ENCODE data around the gene C1GALT1.

Gene C1GALT1

DNA sequence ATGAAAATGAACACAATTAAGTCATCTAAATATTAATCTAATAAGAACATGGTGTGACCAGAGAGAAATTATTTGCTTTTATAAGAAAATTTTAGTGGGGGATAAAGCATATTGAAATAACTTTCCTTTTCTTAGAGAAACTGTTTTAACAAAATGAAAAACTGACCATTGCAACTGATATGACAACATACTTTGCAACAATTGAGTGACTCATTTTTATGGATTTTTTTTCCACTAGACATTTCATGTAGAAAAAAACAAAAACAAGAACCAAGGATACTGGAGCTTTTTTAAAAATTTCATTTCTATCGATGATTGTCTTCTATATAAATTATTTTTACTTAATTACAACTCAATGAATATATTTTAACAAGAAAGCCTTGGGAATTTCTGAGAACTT lies 90.0 kb downstream of the C1GALT1 start:
- ATAC-seq (no peak), DNase-seq (no peak)

DNA sequence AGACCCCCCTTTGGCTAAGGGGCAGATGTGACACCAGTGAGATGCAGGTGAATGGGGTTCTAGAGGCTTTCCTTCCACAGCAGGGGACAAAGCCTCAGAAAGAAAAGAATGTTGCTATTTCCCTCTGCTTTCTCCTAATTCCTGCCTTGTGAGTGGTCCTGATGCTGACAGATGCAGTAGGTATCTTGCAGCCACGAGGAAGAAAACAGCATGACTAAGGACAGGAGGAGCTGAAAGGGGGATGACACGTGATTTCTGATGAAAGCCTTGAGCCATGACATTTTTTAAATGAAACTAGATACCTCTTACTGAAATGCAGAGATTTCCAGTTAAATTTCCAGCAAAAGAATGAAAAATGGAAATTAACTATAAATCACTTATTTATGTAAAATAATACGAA lies 92.4 kb downstream of the C1GALT1 start:
- ATAC-seq (no peak), DNase-seq (no peak)

DNA sequence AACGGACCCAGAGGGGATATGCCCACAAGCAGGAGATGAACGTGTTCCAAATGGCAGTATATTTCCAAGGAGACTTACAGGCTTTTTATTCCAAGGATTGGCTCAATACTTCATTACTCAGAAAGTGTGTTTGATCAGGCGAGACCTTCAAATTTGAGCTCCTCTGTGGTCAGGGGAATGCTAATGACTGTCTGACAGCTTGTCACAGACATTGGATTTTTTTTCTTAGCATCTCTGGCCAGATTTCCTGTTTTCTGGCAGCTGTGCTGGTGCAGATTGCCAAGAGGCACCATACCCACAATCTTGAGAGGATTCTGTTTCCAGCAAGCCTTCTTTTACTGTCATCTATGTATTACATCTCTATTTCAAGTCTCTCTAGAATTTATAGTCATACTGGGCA lies 93.8 kb downstream of the C1GALT1 start:
- no peak for ATAC-seq
- DNase-seq = no peak

DNA sequence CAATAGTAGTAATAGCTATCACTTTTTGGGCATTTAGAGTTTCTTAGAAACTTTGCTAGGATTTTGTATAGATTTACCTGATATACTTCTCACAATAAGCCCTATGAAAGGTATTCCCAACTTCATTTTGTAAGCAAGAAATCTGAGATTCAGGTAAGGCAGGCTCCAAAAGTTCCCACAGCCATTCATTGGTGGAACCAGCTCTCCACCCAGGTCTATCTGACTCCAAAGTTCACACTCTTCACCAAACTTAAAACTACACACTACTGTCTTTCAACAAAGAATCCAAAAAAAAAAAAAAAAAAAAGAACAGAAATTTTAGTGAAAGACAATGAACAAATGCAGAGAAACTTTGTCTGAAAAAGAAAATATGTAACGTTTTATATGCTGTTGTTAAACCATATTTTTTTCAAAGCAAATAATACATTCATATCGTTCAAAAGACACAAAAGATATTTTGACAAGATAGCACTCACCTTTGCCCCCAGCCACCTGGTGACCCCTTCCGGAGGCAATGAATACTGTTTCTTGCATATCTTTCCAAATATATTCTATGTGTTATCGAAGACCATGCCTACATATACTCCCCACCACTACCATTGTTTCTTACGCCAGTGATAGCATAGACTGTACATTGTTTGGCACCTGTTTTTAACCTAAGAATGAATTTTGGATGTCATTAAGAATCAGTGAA lies 108.2 kb downstream of the C1GALT1 start:
- no peak for DNase-seq
- ATAC-seq = no peak

DNA sequence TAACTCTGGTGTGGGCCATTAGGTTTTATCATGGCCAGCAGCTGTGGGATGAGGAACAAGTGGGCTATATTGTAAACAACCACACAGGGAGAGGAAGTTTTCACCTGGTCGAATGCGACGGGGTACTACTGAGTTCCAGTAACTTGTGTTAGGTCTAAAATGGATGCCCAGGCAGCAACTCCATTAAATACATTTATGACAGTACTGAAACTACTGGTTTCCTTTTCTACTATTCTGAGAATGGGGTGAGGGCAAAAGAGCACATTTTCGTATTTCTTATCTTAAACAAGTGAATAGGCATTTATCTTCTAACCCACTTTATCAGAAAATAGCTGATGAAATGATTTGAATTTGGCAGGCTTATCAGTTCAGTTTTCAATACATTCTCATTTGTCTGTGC lies 109.7 kb downstream of the C1GALT1 start:
- DNase-seq (no peak), ATAC-seq (no peak)

DNA sequence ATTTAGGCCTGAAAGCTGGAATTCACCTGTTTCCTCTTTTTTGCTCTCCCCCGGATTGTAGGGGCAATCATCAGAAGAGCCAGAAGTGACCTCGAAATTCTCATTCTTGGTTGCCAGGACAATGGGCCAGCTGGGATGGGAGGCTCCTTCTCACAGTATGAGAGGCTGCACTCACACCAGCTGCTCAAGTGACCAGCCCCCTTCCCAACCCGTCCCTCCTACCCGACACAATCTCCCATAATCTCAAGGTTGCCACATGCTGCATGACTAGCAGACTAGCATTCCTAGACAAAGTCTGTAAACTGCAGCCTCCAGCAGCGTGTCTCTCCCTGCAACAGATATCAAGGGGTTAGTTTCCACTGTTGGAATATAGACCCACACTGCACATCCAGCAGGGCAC lies 110.3 kb downstream of the C1GALT1 start:
- DNase-seq (no peak), ATAC-seq (no peak)

DNA sequence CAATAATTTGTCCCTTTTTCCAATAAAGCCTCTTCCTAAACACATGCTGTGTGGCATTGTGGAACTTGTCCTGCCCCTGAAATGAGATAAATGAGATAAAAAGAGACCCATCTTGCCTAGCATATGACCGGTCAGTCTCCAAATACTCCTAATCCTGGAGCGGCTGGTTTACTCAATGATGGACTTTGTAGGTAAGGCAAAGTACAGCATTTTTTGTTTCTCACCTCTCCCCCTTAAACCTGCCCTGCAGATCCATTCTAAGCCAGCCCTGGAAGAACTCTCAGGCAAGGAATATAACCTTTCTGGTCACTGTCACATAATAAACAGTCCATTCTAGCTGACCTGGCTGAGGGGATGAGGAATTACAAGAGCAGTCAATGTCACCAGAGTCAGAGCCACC lies 110.7 kb downstream of the C1GALT1 start:
- no peak for DNase-seq
- no peak for ATAC-seq

DNA sequence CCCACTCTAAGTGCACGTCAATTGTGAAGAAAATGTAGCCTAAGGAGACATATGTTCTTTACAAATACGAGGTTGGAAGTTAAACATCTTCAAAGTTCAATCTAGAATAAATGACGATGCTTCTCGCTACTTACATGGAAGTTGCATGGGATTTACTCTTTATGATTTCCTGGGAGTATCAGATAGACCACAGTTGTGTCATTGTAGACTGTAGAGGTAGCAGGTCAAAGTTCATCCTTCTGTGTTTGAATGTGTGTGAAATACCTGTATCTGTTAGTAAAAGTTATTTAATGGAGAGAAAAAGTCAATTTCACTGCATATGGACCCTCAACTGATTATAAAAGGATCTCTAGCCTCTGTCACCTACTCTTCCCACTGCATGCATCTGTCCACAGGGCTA lies 112.6 kb downstream of the C1GALT1 start:
- no peak for DNase-seq

More for the DNA sequence above, 112.6 kb downstream of the C1GALT1 start:
- no peak for ATAC-seq
